ENCODE measurements around the gene CLSTN1. TPM values are rescaled to one million over a fixed set of nuclear protein-coding genes. Genes with fewer than 3 reads are reported as not detected.

CLSTN1 gene
- total RNA-seq, 3 donors from 2014 or later (not counting 1 experiment from before 2014, with no cell fraction given) = 83.1 to 114 (median 94.5) TPM

GRCh38 chr1:9859281-9860014, 35.7 kb upstream of the CLSTN1 start:
- peaks cover 0 to 8% of the 10 kb centered on the region in 2 donors for H3K4me1 Mint-ChIP-seq
- intact Hi-C loops (cut with micrococcal nuclease) = no loop called here
- H3K36me3 ChIP-seq (ENCODE audit: control insufficient read depth, insufficient read depth, low read length) = peaks cover 7% of the 10 kb centered on the region
- H3K27me3 ChIP-seq (ENCODE audit: control insufficient read depth, insufficient read depth, low read length) = no peaks in the 10 kb centered on the region
- no peaks in the 10 kb centered on the region for H3K4me1 ChIP-seq (ENCODE audit: control insufficient read depth, insufficient read depth, low read length)
- H3K27ac Mint-ChIP-seq = no peak overlapping the region
- H3K9me3 Mint-ChIP-seq = no peaks in the 10 kb centered on the region
- no peaks in the 10 kb centered on the region for H3K9me3 ChIP-seq (ENCODE audit: control insufficient read depth, insufficient read depth, low read length)
- no peak overlapping the region for H3K27ac ChIP-seq (ENCODE audit: low read length)
- ATAC-seq (no peak), DNase-seq (no peak)
- H3K4me3 Mint-ChIP-seq = no peak overlapping the region
- TF ChIP-seq, protein P1, sequence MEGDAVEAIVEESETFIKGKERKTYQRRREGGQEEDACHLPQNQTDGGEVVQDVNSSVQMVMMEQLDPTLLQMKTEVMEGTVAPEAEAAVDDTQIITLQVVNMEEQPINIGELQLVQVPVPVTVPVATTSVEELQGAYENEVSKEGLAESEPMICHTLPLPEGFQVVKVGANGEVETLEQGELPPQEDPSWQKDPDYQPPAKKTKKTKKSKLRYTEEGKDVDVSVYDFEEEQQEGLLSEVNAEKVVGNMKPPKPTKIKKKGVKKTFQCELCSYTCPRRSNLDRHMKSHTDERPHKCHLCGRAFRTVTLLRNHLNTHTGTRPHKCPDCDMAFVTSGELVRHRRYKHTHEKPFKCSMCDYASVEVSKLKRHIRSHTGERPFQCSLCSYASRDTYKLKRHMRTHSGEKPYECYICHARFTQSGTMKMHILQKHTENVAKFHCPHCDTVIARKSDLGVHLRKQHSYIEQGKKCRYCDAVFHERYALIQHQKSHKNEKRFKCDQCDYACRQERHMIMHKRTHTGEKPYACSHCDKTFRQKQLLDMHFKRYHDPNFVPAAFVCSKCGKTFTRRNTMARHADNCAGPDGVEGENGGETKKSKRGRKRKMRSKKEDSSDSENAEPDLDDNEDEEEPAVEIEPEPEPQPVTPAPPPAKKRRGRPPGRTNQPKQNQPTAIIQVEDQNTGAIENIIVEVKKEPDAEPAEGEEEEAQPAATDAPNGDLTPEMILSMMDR (IDR thresholded peaks at IDR 0.05) = no peak
- H3K4me3 ChIP-seq (ENCODE audit: low read length) = no peak overlapping the region
- WGBS (ENCODE audit: insufficient coverage) = 85% methylated on average over 5 of the region's 5 CpGs
- H3K36me3 Mint-ChIP-seq = no peaks in the 10 kb centered on the region
- H3K27me3 Mint-ChIP-seq (ENCODE audit: low read depth in 2 of 2) = no peaks in the 10 kb centered on the region

DNA sequence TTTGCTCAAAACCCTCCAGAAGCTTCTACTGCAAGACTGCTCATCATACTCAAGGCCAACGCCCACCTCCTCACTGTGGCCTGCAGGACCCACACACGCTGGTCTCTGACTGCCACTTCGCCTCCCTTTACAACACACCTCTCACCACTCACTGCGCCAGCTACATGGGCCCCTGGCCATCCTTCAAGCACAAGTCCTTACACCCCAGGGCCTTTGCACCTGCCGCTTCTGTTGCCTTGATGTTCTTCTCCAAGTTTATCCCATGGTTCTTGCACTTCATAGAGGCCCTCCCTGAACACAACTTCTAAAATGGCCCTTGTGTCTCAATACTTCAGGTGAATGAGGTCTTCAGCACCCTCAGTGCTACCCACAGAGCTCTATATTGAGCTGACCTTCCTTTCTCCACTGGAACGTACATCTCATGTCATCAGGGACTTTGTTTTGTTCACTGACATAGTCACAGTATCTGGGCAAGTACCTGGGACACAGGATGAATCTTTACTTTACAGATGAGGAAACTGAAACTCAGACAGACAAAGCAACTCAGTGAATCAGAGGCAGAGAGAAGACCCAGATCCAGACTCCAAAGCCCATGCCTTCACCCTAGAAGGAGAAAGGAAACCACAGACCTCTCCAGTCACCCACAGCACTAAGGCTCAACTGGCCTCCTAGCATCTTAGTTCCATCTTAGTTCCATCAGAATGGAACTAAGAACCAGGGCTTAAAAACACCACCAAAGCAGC, 34.7 kb upstream of the CLSTN1 start:
- Histone ChIP-seq H3K4me1 (ENCODE audit: control insufficient read depth, insufficient read depth, low read length) (no peaks in the 10 kb centered on the region), H3K27ac (ENCODE audit: low read length) (no peak overlapping the region), H3K27me3 (ENCODE audit: control insufficient read depth, insufficient read depth, low read length) (no peaks in the 10 kb centered on the region), H3K9me3 (ENCODE audit: control insufficient read depth, insufficient read depth, low read length) (peaks cover 3% of the 10 kb centered on the region), H3K36me3 (ENCODE audit: control insufficient read depth, insufficient read depth, low read length) (peaks cover 7% of the 10 kb centered on the region), H3K4me3 (ENCODE audit: low read length) (no peak overlapping the region)
- WGBS (ENCODE audit: insufficient coverage) = 96% methylated on average over 6 of the region's 6 CpGs
- DNase-seq (no peak), ATAC-seq (no peak)
- H3K36me3 Mint-ChIP-seq = no peaks in the 10 kb centered on the region
- TF ChIP-seq, protein P1 (IDR thresholded peaks at IDR 0.05) = no peak
- peaks cover 0 to 8% of the 10 kb centered on the region in 2 donors for H3K4me1 Mint-ChIP-seq
- H3K27ac Mint-ChIP-seq = no peak overlapping the region
- H3K4me3 Mint-ChIP-seq = no peak overlapping the region
- intact Hi-C loops (cut with micrococcal nuclease) = no loop called here
- H3K9me3 Mint-ChIP-seq = no peaks in the 10 kb centered on the region
- H3K27me3 Mint-ChIP-seq (ENCODE audit: low read depth in 2 of 2) = no peaks in the 10 kb centered on the region

DNA sequence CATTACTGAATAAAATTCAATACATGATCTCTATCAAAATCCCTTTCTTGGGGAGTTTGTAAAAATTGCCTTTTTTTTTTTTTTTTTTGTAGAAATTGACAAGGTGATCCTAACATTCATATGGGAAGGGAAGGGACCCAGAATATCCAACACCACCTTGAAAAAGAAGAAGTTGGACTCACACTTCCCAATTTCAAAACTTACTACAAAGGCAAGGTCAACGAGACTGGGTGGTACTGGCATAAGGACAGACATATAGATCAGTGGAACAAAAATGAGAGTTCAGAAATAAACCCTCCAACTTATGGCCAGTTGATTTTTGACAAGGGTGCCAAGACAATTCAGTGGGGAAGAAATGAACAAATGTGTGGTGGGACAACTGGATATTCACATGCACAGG, 31.4 kb upstream of the CLSTN1 start:
- 80% methylated on average over 1 of the region's 1 CpG for WGBS (ENCODE audit: insufficient coverage)
- ATAC-seq = no peak

More for the DNA sequence above, 31.4 kb upstream of the CLSTN1 start:
- DNase-seq = no peak
- no peaks in the 10 kb centered on the region for H3K27me3 Mint-ChIP-seq (ENCODE audit: low read depth in 2 of 2)
- no peaks in the 10 kb centered on the region for H3K36me3 Mint-ChIP-seq
- H3K27me3 ChIP-seq (ENCODE audit: control insufficient read depth, insufficient read depth, low read length) = no peaks in the 10 kb centered on the region
- H3K4me3 ChIP-seq (ENCODE audit: low read length) = no peak overlapping the region
- H3K4me1 Mint-ChIP-seq = peaks cover 0 to 8% of the 10 kb centered on the region in 2 donors
- H3K9me3 ChIP-seq (ENCODE audit: control insufficient read depth, insufficient read depth, low read length) = peaks cover 3% of the 10 kb centered on the region
- H3K36me3 ChIP-seq (ENCODE audit: control insufficient read depth, insufficient read depth, low read length) = peaks cover 8% of the 10 kb centered on the region
- no peak overlapping the region for H3K27ac ChIP-seq (ENCODE audit: low read length)
- TF ChIP-seq, protein P1 (IDR thresholded peaks at IDR 0.05) = no peak
- no peak overlapping the region for H3K4me3 Mint-ChIP-seq
- H3K9me3 Mint-ChIP-seq = no peaks in the 10 kb centered on the region
- no peak overlapping the region for H3K27ac Mint-ChIP-seq
- intact Hi-C loops (cut with micrococcal nuclease) = no loop called here
- peaks cover 6% of the 10 kb centered on the region for H3K4me1 ChIP-seq (ENCODE audit: control insufficient read depth, insufficient read depth, low read length)

Measured in natural killer cell (primary cell).